T-helper 17 cell (primary cell): Measurements from ENCODE around the gene UAP1L1. TPM values are rescaled to one million over a fixed set of nuclear protein-coding genes. Genes with fewer than 3 reads are reported as not detected.
A peak's percentile ranks its signal among the peaks of the same experiment; 100 is the strongest.
"Not testable (repeated sequence)": the region's sequence is repeated elsewhere in the genome, so short reads cannot be mapped to it uniquely, and the experiment has no call there.

ENCODE experiments used
- ATAC-seq: fragments of 150-1000 bp; cut with Tn5 transposase; 2 replicates; pipeline ENCODE4 v1.10.0; 2021; ENCODE audit warnings: mild to moderate bottlenecking, moderate library complexity
- DNase-seq, 3 donors: peaks; one replicate each; pipeline versions ENCODE4 v3.0.0 to v3.0.0-alpha.2; 2020 to 2021
- H3K9me3 ChIP-seq: one replicate; pipeline ENCODE4 v1.7.0; 2013; ENCODE audit warnings: low read length, mild to moderate bottlenecking; ENCODE audit not compliant: control insufficient read depth, poor library complexity, severe bottlenecking
- H3K27ac Mint-ChIP-seq: one replicate; pipeline ENCODE4 v1.8.0; 2022; ENCODE audit warnings: mild to moderate bottlenecking, moderate library complexity, mixed read lengths
- H3K27me3 Mint-ChIP-seq: one replicate; pipeline ENCODE4 v1.8.0; 2022; ENCODE audit warnings: mixed read lengths
- H3K36me3 Mint-ChIP-seq: one replicate; pipeline ENCODE4 v1.8.0; 2022; ENCODE audit warnings: low read depth, mixed read lengths
- H3K4me1 Mint-ChIP-seq: one replicate; pipeline ENCODE4 v1.8.0; 2022; ENCODE audit warnings: mild to moderate bottlenecking, mixed read lengths
- H3K4me3 Mint-ChIP-seq: one replicate; pipeline ENCODE4 v1.8.0; 2022; ENCODE audit warnings: mild to moderate bottlenecking, moderate library complexity, mixed read lengths
- total RNA-seq, 4 donors: library from RNA in 2 of 4; stranded (reverse) in 2 of 4; gene quantifications; one replicate each; pipeline ENCODE4 v1.2.3 and lab custom pipeline; 2022 to 2026

UAP1L1 gene
- total RNA-seq (10 to 100 TPM in 1 of 2 donors, 1 to 10 TPM in 1; 9.3 to 10.2 TPM), total RNA-seq (lab: John Stamatoyannopoulos, UW) (26.2 to 49.0 reads per million in 2 donors)

- no peaks in the 10 kb centered on the region for H3K9me3 ChIP-seq
- no peaks in the 10 kb centered on the region for H3K4me1 Mint-ChIP-seq
- H3K27ac Mint-ChIP-seq: no peak within 1 kb of the TSS
- no peaks in the 10 kb centered on the region for H3K36me3 Mint-ChIP-seq
- ATAC-seq: peak; percentile 80
- no peaks in the 10 kb centered on the region for H3K27me3 Mint-ChIP-seq
- DNase-seq: peak; percentile 32 to 56 (median 47)
- peak within 1 kb of the TSS; percentile 83 for H3K4me3 Mint-ChIP-seq
Observed at GRCh38 chr9:137077010-137077747, at the start of gene UAP1L1. TSS of gene UAP1L1 (plus strand) at chr9:137077517. CDS start at chr9:137077533, 16 bp downstream.

- Mint-ChIP-seq H3K4me3 (peak overlapping the region; percentile 94), H3K27me3 (no peaks in the 10 kb centered on the region), H3K27ac (peak overlapping the region; percentile 87), H3K4me1 (peaks cover 31% of the 10 kb centered on the region), H3K36me3 (no peaks in the 10 kb centered on the region)
- peak; percentile 64 to 84 (median 75) for DNase-seq
- no peaks in the 10 kb centered on the region for H3K9me3 ChIP-seq
- ATAC-seq: peak; percentile 69
Observed at GRCh38 chr9:137028263-137029057, 48.9 kb upstream of the UAP1L1 start.

GRCh38 chr9:137029058-137029936, 48.0 kb upstream of the UAP1L1 start:
- H3K27ac Mint-ChIP-seq: peak overlapping the region; percentile 87
- no peaks in the 10 kb centered on the region for H3K9me3 ChIP-seq
- ATAC-seq (peak; percentile 45), DNase-seq (peak; percentile 59 to 72 (median 61))
- no peaks in the 10 kb centered on the region for H3K27me3 Mint-ChIP-seq
- H3K4me3 Mint-ChIP-seq: peak overlapping the region; percentile 94
- H3K4me1 Mint-ChIP-seq: peaks cover 31% of the 10 kb centered on the region
- H3K36me3 Mint-ChIP-seq: no peaks in the 10 kb centered on the region

- no peak for DNase-seq
- Mint-ChIP-seq H3K4me3 (peak overlapping the region; percentile 94), H3K4me1 (peaks cover 38% of the 10 kb centered on the region), H3K36me3 (no peaks in the 10 kb centered on the region), H3K27ac (peak overlapping the region; percentile 87), H3K27me3 (no peaks in the 10 kb centered on the region)
- no peaks in the 10 kb centered on the region for H3K9me3 ChIP-seq
- no peak for ATAC-seq
Observed at GRCh38 chr9:137030006-137030405, 47.3 kb upstream of the UAP1L1 start.

GRCh38 chr9:137030538-137031527, 46.5 kb upstream of the UAP1L1 start:
- H3K36me3 Mint-ChIP-seq: no peaks in the 10 kb centered on the region
- no peaks in the 10 kb centered on the region for H3K9me3 ChIP-seq
- no peaks in the 10 kb centered on the region for H3K27me3 Mint-ChIP-seq
- H3K27ac Mint-ChIP-seq: peak overlapping the region; percentile 87
- peaks cover 43% of the 10 kb centered on the region for H3K4me1 Mint-ChIP-seq
- ATAC-seq: no peak
- DNase-seq: no peak
- H3K4me3 Mint-ChIP-seq: peak overlapping the region; percentile 94

GRCh38 chr9:137031904-137032640, 45.2 kb upstream of the UAP1L1 start, which contains the start of gene FUT7:
TSS of gene FUT7 (minus strand) at chr9:137032088. CDS start at chr9:137031991, 97 bp downstream.
- Mint-ChIP-seq H3K36me3 (no peaks in the 10 kb centered on the region), H3K27ac (peak within 1 kb of the TSS; percentile 87), H3K4me3 (peak within 1 kb of the TSS; percentile 94), H3K4me1 (peaks cover 38% of the 10 kb centered on the region), H3K27me3 (no peaks in the 10 kb centered on the region)
- ATAC-seq: peak; percentile 14
- DNase-seq: peak in 1 of 3 donors; percentile 35
- H3K9me3 ChIP-seq: no peaks in the 10 kb centered on the region

GRCh38 chr9:137032858-137033257, 44.5 kb upstream of the UAP1L1 start:
- Mint-ChIP-seq H3K27ac (peak overlapping the region; percentile 62), H3K27me3 (no peaks in the 10 kb centered on the region), H3K4me3 (peak overlapping the region; percentile 79), H3K36me3 (no peaks in the 10 kb centered on the region), H3K4me1 (peaks cover 35% of the 10 kb centered on the region)
- H3K9me3 ChIP-seq: no peaks in the 10 kb centered on the region
- DNase-seq (peak in 2 of 3 donors; percentile 38 to 41), ATAC-seq (peak; percentile 35)

GRCh38 chr9:137033481-137033880, 43.8 kb upstream of the UAP1L1 start:
- DNase-seq, H3K9me3 ChIP-seq, H3K27me3 Mint-ChIP-seq, ATAC-seq, H3K36me3 Mint-ChIP-seq: not testable (repeated sequence)
- Mint-ChIP-seq H3K4me3 (peak overlapping the region; percentile 79), H3K27ac (peak overlapping the region; percentile 62), H3K4me1 (peaks cover 35% of the 10 kb centered on the region)

- H3K4me1 Mint-ChIP-seq: peaks cover 34% of the 10 kb centered on the region
- no peaks in the 10 kb centered on the region for H3K36me3 Mint-ChIP-seq
- no peak for DNase-seq
- H3K27ac Mint-ChIP-seq: peak overlapping the region; percentile 85
- no peak for ATAC-seq
- H3K4me3 Mint-ChIP-seq: peak overlapping the region; percentile 87
- H3K27me3 Mint-ChIP-seq: no peaks in the 10 kb centered on the region
- H3K9me3 ChIP-seq: no peaks in the 10 kb centered on the region
Observed at GRCh38 chr9:137034039-137034708, 43.1 kb upstream of the UAP1L1 start.

- Mint-ChIP-seq H3K27ac (peak overlapping the region; percentile 85), H3K36me3 (no peaks in the 10 kb centered on the region), H3K4me1 (peaks cover 28% of the 10 kb centered on the region), H3K27me3 (no peaks in the 10 kb centered on the region), H3K4me3 (peak overlapping the region; percentile 87)
- peak; percentile 79 to 86 (median 80) for DNase-seq
- H3K9me3 ChIP-seq: no peaks in the 10 kb centered on the region
- peak; percentile 79 for ATAC-seq
Observed at GRCh38 chr9:137034709-137035506, 42.4 kb upstream of the UAP1L1 start.
